Measurements from ENCODE around the gene OBSCN. TPM values are rescaled to one million over a fixed set of nuclear protein-coding genes. Genes with fewer than 3 reads are reported as not detected.

Gene OBSCN
- total RNA-seq, 1 experiment from 2014 or later = 29.1 TPM

- Histone ChIP-seq H3F3A (ENCODE audit: low read length, unreplicated experiment) (no peaks in the 10 kb centered on the region), H3K9me2 (replicated peaks; ENCODE audit: low read length) (no peaks in the 10 kb centered on the region), H3K4me3 (ENCODE audit: low read length) (no peak overlapping the region), H3K4me2 (ENCODE audit: low read length) (no peak overlapping the region), H3K79me2 (ENCODE audit: low read length) (no peaks in the 10 kb centered on the region), H4K20me1 (ENCODE audit: low read length) (no peaks in the 10 kb centered on the region), H3K27ac (ENCODE audit: low read length) (no peak overlapping the region), H2AFZ (ENCODE audit: low read length) (no peak overlapping the region), H3K27me3 (ENCODE audit: low read length) (no peaks in the 10 kb centered on the region), H3K4me1 (ENCODE audit: insufficient read depth, low read length) (no peaks in the 10 kb centered on the region), H3K9ac (ENCODE audit: low read length) (no peak overlapping the region), H3K9me3 (ENCODE audit: low read length) (no peaks in the 10 kb centered on the region), H3K36me3 (ENCODE audit: low read depth, low read length) (no peaks in the 10 kb centered on the region)
- BruUV-seq (replicated peaks) = no TSS peak
- TF ChIP-seq EZH2 (IDR thresholded peaks at IDR 0.05; ENCODE audit: low read length, unreplicated experiment) = no peak
- TF ChIP-seq CTCF (conservative IDR thresholded peaks at IDR 0.05; ENCODE audit: low read depth, low read length) = no peak
- TF ChIP-seq EZH2phosphoT487 (IDR thresholded peaks at IDR 0.05; ENCODE audit: borderline replicate concordance, low read length) = no peak
- ATAC-seq = no peak
- DNase-seq = no peak
- ChIA-PET CTCF (no interaction called here), POLR2A (ENCODE audit: unreplicated experiment) (no interaction called here)
- intact Hi-C loops (cut with micrococcal nuclease) = no loop called here
Observed at GRCh38 chr1:228207381-228207810, 448 bp upstream of the OBSCN start.

GRCh38 chr1:228208831-228209551 lies 1.1 kb downstream of the OBSCN start:
- no peak for DNase-seq
- Histone ChIP-seq H3K4me3 (ENCODE audit: low read length) (no peak overlapping the region), H3F3A (ENCODE audit: low read length, unreplicated experiment) (no peaks in the 10 kb centered on the region), H3K27ac (ENCODE audit: low read length) (no peak overlapping the region), H4K20me1 (ENCODE audit: low read length) (no peaks in the 10 kb centered on the region), H3K4me1 (ENCODE audit: insufficient read depth, low read length) (no peaks in the 10 kb centered on the region), H2AFZ (ENCODE audit: low read length) (no peak overlapping the region), H3K36me3 (ENCODE audit: low read depth, low read length) (no peaks in the 10 kb centered on the region), H3K4me2 (ENCODE audit: low read length) (no peak overlapping the region), H3K27me3 (ENCODE audit: low read length) (no peaks in the 10 kb centered on the region), H3K9ac (ENCODE audit: low read length) (no peak overlapping the region), H3K9me2 (replicated peaks; ENCODE audit: low read length) (no peaks in the 10 kb centered on the region), H3K9me3 (ENCODE audit: low read length) (no peaks in the 10 kb centered on the region), H3K79me2 (ENCODE audit: low read length) (no peaks in the 10 kb centered on the region)
- intact Hi-C loops (cut with micrococcal nuclease) = no loop called here
- ATAC-seq = no peak
- BruUV-seq (replicated peaks) = no TSS peak
- ChIA-PET POLR2A (ENCODE audit: unreplicated experiment) (no interaction called here), CTCF (no interaction called here)
- TF ChIP-seq CTCF (conservative IDR thresholded peaks at IDR 0.05; ENCODE audit: low read depth, low read length) = no peak

- intact Hi-C loops (cut with micrococcal nuclease) = no loop called here
- Histone ChIP-seq H4K20me1 (ENCODE audit: low read length) (no peaks in the 10 kb centered on the region), H3K9me3 (ENCODE audit: low read length) (no peaks in the 10 kb centered on the region), H3K79me2 (ENCODE audit: low read length) (no peaks in the 10 kb centered on the region), H3K9me2 (replicated peaks; ENCODE audit: low read length) (no peaks in the 10 kb centered on the region), H3K27ac (ENCODE audit: low read length) (no peak overlapping the region), H3F3A (ENCODE audit: low read length, unreplicated experiment) (no peaks in the 10 kb centered on the region), H3K9ac (ENCODE audit: low read length) (no peak overlapping the region), H3K4me1 (ENCODE audit: insufficient read depth, low read length) (no peaks in the 10 kb centered on the region), H3K27me3 (ENCODE audit: low read length) (no peaks in the 10 kb centered on the region), H3K4me2 (ENCODE audit: low read length) (no peak overlapping the region), H3K36me3 (ENCODE audit: low read depth, low read length) (no peaks in the 10 kb centered on the region), H2AFZ (ENCODE audit: low read length) (no peak overlapping the region), H3K4me3 (ENCODE audit: low read length) (no peak overlapping the region)
- CTCF ChIA-PET = no interaction called here
- DNase-seq (no peak), ATAC-seq (no peak)
- no TSS peak for BruUV-seq (replicated peaks)
- TF ChIP-seq CTCF (conservative IDR thresholded peaks at IDR 0.05; ENCODE audit: low read depth, low read length) (no peak), EZH2phosphoT487 (IDR thresholded peaks at IDR 0.05; ENCODE audit: borderline replicate concordance, low read length) (no peak), EZH2 (IDR thresholded peaks at IDR 0.05; ENCODE audit: low read length, unreplicated experiment) (no peak)
- POLR2A ChIA-PET (ENCODE audit: unreplicated experiment) = no interaction called here
Observed at GRCh38 chr1:228209657-228210056, 1.8 kb downstream of the OBSCN start.

All from PC-3 (cell line).